Upper lobe of left lung (tissue), 4 donors: ENCODE measurements around the gene OR1F1.

Experiments
- CTCF ChIP-seq, 6 experiments: fragments of 450-650 bp in 4 of 6; fragments of 200-600 bp in 2 of 6; sonication (generic) in 2 of 6; IDR thresholded peaks; one replicate each; pipeline ENCODE4 v1.5.1; 2016 to 2019; ENCODE audit warnings: antibody characterized with exemption in 6 of 6
- POLR2A ChIP-seq, 4 donors: fragments of 450-650 bp; IDR thresholded peaks; one replicate each; pipeline ENCODE4 v1.5.1; 2016 to 2017; ENCODE audit warnings: antibody characterized with exemption in 4 of 4, mild to moderate bottlenecking in 2 of 4
- POLR2AphosphoS5 ChIP-seq, 2 donors: sonication (generic); formaldehyde crosslinking; IDR thresholded peaks; one replicate each; pipeline ENCODE4 v1.5.1; 2017; ENCODE audit warnings: antibody characterized with exemption in 2 of 2

DNA sequence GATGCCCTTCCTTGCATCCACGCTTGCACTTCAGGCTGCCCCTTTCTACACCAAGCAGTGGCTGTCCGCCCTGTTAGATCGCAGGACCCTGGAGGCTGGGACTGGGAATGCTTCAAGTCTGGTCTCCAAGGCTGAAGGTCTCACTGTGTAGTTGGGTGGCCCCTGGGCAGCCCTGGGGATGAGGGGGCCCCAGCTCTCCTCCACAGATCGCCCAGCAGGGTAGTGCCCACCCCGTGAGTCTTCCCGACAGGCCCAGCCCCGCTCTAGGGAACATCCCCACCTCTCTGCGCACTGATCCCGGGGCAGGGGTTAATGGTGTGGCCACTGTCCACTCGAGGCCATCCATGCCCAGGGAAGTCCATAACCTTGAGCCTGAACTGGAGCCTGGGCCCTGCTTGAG, 42.9 kb upstream of the OR1F1 start:
- TF ChIP-seq CTCF (IDR thresholded peaks at IDR 0.05) (no peak), POLR2A (IDR thresholded peaks at IDR 0.05) (no peak), POLR2AphosphoS5 (IDR thresholded peaks at IDR 0.05) (no peak)
